H1 (cell line): ENCODE results near the gene KCNH5.

Source experiments
- BCL11A ChIP-seq, 2 experiments: IDR thresholded peaks; one replicate each; pipeline ENCODE4 v1.6.1; 2011; ENCODE audit warnings: low read depth in 2 of 2, low read length in 2 of 2, mild to moderate bottlenecking in 2 of 2
- CTCF ChIP-seq, 3 experiments: IDR thresholded peaks; 1 replicate in 2 of 3; 2 replicates in 1 of 3; pipeline versions ENCODE4 v1.5.1 to v1.6.1; 2011; ENCODE audit warnings: low read length in 3 of 3, mild to moderate bottlenecking in 3 of 3, inconsistent platforms in 2 of 3, low read depth in 1 of 3, moderate library complexity in 1 of 3; ENCODE audit not compliant: insufficient read depth in 1 of 3; ENCODE audit errors: control extremely low read depth in 1 of 3
- RAD21 ChIP-seq, 2 experiments: IDR thresholded peaks in 1 of 2; conservative IDR thresholded peaks in 1 of 2; 2 replicates each; pipeline ENCODE4 v1.6.1; 2011; ENCODE audit warnings: low read depth in 2 of 2, low read length in 2 of 2, improper control_type of control experiment in 1 of 2, inconsistent platforms in 1 of 2, mild to moderate bottlenecking in 1 of 2, moderate library complexity in 1 of 2
- RFX5 ChIP-seq: IDR thresholded peaks from 2 replicates; pipeline ENCODE4 v1.6.1; 2011; ENCODE audit warnings: low read depth, low read length, improper control_type of control experiment, borderline replicate concordance
- SIRT6 ChIP-seq: IDR thresholded peaks from one replicate; pipeline ENCODE4 v1.7.1; 2012; ENCODE audit warnings: low read length, inconsistent platforms
- TAF1 ChIP-seq: IDR thresholded peaks from 2 replicates; pipeline ENCODE4 v1.6.1; 2011; ENCODE audit warnings: mild to moderate bottlenecking, low read depth, low read length

- TF ChIP-seq CTCF (IDR thresholded peaks at IDR 0.05; ENCODE audit: control extremely low read depth in 1 of 3, insufficient read depth in 1 of 3, low read depth in 1 of 3, low read length in 3 of 3) (no peak), BCL11A (IDR thresholded peaks at IDR 0.05; ENCODE audit: low read depth in 2 of 2, low read length in 2 of 2) (no peak), RFX5 (no peak), TAF1 (no peak), RAD21 (IDR thresholded peaks at IDR 0.05 in 1 of 2, conservative IDR thresholded peaks at IDR 0.05 in 1 of 2; ENCODE audit: low read depth in 2 of 2, low read length in 2 of 2) (no peak), SIRT6 (no peak)
These were observed 43.6 kb upstream of the KCNH5 start for GRCh38 chr14:63088865-63089264.
